Measurements from ENCODE around the gene CHST4. TPM values are rescaled to one million over a fixed set of nuclear protein-coding genes. Genes with fewer than 3 reads are reported as not detected.
"Not testable (repeated sequence)": the region's sequence is repeated elsewhere in the genome, so short reads cannot be mapped to it uniquely, and the experiment has no call there.

The CHST4 gene
- total RNA-seq, 1 experiment from 2014 or later: 72.9 TPM

DNA sequence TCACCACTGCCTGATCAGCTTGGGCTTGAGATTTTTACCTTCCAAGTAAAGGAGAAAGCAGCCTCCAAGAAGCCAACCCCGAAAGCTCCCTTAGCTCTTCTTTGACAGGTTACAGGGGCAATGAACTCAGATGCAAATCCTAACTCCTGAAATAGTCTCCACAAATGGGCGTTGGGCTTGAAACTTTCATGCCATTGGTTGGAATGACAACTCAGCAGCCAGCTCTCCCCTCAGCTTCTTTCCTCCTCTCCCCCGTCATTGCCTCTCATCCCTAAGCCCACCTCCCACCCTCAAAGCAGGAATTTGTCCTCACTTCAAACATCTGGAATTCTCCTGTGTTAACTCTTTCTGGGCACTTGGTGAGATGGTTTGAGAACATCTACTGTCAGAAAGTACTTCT is 50.7 kb downstream of the CHST4 start, which contains the start of gene TAT:
Gene TAT, minus strand, starts transcription at position 122 of the 400 bp plus-strand sequence. CDS start 677 bp downstream, outside the sequence.
- peaks cover 17% of the 10 kb centered on the region for H3K4me1 Mint-ChIP-seq (ENCODE audit: low read depth, unreplicated experiment)
- no peak within 1 kb of the TSS for H3K27ac Mint-ChIP-seq (ENCODE audit: unreplicated experiment)
- no TSS peak for BruUV-seq (replicated peaks)
- H3K4me3 Mint-ChIP-seq (ENCODE audit: low read depth, unreplicated experiment): no peak within 1 kb of the TSS
- H3K36me3 Mint-ChIP-seq (ENCODE audit: insufficient read depth, unreplicated experiment): no peaks in the 10 kb centered on the region
- H3K9me3 Mint-ChIP-seq (ENCODE audit: low read depth, unreplicated experiment): no peaks in the 10 kb centered on the region
- TF ChIP-seq, protein P1, sequence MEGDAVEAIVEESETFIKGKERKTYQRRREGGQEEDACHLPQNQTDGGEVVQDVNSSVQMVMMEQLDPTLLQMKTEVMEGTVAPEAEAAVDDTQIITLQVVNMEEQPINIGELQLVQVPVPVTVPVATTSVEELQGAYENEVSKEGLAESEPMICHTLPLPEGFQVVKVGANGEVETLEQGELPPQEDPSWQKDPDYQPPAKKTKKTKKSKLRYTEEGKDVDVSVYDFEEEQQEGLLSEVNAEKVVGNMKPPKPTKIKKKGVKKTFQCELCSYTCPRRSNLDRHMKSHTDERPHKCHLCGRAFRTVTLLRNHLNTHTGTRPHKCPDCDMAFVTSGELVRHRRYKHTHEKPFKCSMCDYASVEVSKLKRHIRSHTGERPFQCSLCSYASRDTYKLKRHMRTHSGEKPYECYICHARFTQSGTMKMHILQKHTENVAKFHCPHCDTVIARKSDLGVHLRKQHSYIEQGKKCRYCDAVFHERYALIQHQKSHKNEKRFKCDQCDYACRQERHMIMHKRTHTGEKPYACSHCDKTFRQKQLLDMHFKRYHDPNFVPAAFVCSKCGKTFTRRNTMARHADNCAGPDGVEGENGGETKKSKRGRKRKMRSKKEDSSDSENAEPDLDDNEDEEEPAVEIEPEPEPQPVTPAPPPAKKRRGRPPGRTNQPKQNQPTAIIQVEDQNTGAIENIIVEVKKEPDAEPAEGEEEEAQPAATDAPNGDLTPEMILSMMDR (IDR thresholded peaks at IDR 0.05; ENCODE audit: unreplicated experiment): no peak
- peaks cover 15% of the 10 kb centered on the region for H3K27me3 Mint-ChIP-seq (ENCODE audit: unreplicated experiment)
- intact Hi-C loops (cut with micrococcal nuclease; ENCODE audit: unreplicated experiment): no loop called here
- no peak for DNase-seq
- CTCF ChIA-PET: interaction anchor here (0.6 to 0.8 kb wide), 2 partner anchors 12 to 38 kb away, joined by 3 read pairs; no protein-coding TSS in a partner anchor

DNA sequence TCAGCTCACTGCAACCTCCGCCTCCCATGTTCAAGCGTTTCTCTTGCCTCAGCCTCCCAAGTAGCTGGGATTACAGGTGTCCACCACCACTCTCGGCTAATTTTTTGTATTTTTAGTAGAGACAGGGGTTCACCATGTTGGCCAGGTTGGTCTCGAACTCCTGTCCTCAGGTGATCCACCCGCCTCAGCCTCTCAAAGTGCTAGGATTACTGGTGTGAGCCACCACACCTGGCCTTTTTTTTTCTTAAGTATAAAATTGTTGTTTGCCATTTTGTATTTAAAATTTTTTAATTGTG is 56.3 kb downstream of the CHST4 start:
- CTCF ChIA-PET: interaction anchor here (1.2 kb wide), 1 partner anchor 29 kb away, joined by 3 read pairs; no protein-coding TSS in a partner anchor
- peaks cover 52% of the 10 kb centered on the region for H3K27me3 Mint-ChIP-seq (ENCODE audit: unreplicated experiment)
- H3K36me3 Mint-ChIP-seq (ENCODE audit: insufficient read depth, unreplicated experiment); DNase-seq; intact Hi-C loops (cut with micrococcal nuclease; ENCODE audit: unreplicated experiment); H3K27ac Mint-ChIP-seq (ENCODE audit: unreplicated experiment); BruUV-seq (replicated peaks); H3K9me3 Mint-ChIP-seq (ENCODE audit: low read depth, unreplicated experiment); H3K4me3 Mint-ChIP-seq (ENCODE audit: low read depth, unreplicated experiment): not testable (repeated sequence)
- peaks cover 16% of the 10 kb centered on the region for H3K4me1 Mint-ChIP-seq (ENCODE audit: low read depth, unreplicated experiment)

DNA sequence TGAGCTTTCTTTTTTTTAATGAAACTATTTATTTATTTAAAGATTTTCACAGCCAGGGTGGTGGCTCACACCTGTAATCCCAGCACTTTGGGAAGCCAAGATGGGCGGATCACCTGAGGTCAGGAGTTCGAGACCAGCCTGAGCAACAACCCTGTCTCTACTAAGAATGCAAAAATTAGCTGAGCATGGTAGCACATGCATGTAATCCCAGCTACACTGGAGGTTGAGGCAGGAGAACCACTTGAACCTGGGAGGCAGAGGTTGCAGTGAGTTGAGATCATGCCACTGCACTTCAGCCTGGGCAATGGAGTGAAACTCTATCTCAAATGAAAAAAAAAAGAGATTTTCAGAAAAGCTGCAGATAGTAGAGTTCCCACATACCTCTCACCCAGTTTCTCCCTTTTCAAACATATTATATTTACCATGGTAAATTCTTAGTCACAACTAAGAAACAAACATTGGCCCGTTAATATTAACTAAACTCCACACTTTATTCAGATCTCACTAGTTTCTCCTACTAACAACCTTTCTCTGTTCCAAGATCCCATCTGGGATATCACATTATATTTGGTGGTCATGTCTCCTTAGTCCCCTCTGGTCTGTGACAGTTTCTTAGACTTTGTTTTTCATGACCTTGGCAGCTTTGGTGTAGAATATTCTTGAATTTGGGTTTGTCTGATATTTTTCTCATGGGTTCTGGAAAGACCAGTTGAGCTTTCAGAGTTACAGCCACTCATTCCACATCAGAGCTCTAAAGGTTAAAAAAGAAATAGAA is 58.5 kb downstream of the CHST4 start:
- TF ChIP-seq, protein P1 (IDR thresholded peaks at IDR 0.05; ENCODE audit: unreplicated experiment): no peak
- intact Hi-C loops (cut with micrococcal nuclease; ENCODE audit: unreplicated experiment): no loop called here
- CTCF ChIA-PET: interaction anchor here (0.7 to 0.8 kb wide), 2 partner anchors 45 to 56 kb away, joined by 5 to 6 read pairs; no protein-coding TSS in a partner anchor
- Mint-ChIP-seq H3K4me3 (ENCODE audit: low read depth, unreplicated experiment) (no peak overlapping the region), H3K27ac (ENCODE audit: unreplicated experiment) (no peak overlapping the region), H3K27me3 (ENCODE audit: unreplicated experiment) (peaks cover 60% of the 10 kb centered on the region), H3K9me3 (ENCODE audit: low read depth, unreplicated experiment) (no peaks in the 10 kb centered on the region), H3K36me3 (ENCODE audit: insufficient read depth, unreplicated experiment) (no peaks in the 10 kb centered on the region), H3K4me1 (ENCODE audit: low read depth, unreplicated experiment) (peaks cover 16% of the 10 kb centered on the region)
- DNase-seq: no peak
- no TSS peak for BruUV-seq (replicated peaks)

DNA sequence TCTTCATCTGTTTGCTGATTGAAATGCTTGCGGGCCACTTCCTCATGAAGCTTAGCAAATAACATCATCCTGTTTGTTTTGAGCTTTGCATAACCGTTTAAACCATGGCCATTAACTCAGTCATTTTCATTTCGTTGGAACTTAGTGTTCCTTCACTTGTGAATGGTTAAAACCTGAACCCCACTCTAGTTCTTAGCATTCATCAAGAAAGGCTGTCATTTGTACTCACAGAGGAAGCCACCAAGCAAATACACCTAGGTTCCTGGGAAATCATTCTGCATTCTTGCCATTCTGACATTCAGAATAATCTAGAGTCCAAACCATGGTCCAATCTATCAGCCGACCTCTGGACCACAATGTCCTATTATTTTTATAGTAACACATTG is 59.1 kb downstream of the CHST4 start:
- Mint-ChIP-seq H3K27me3 (ENCODE audit: unreplicated experiment) (peaks cover 60% of the 10 kb centered on the region), H3K4me3 (ENCODE audit: low read depth, unreplicated experiment) (no peak overlapping the region), H3K4me1 (ENCODE audit: low read depth, unreplicated experiment) (peaks cover 16% of the 10 kb centered on the region), H3K9me3 (ENCODE audit: low read depth, unreplicated experiment) (no peaks in the 10 kb centered on the region), H3K27ac (ENCODE audit: unreplicated experiment) (no peak overlapping the region), H3K36me3 (ENCODE audit: insufficient read depth, unreplicated experiment) (no peaks in the 10 kb centered on the region)
- no TSS peak for BruUV-seq (replicated peaks)
- intact Hi-C loops (cut with micrococcal nuclease; ENCODE audit: unreplicated experiment): no loop called here
- no peak for DNase-seq
- TF ChIP-seq, protein P1 (IDR thresholded peaks at IDR 0.05; ENCODE audit: unreplicated experiment): no peak
- CTCF ChIA-PET: interaction anchor here (0.8 kb wide), 1 partner anchor 44 kb away, joined by 5 read pairs; no protein-coding TSS in a partner anchor

Other genes with a start within 250 kb of the CHST4 start
- 44.4 and 45.0 TPM in 2 replicates for gene CMTR2, start 237.0 kb upstream of the CHST4 start, total RNA-seq (2022)
- gene CALB2, start 167.7 kb upstream of the CHST4 start, total RNA-seq (2022): 16.6 and 35.1 TPM in 2 replicates
- not detected in 2 replicates for gene TLE7, start 84.4 kb upstream of the CHST4 start, total RNA-seq (2022)
- gene ZNF23, start 64.2 kb upstream of the CHST4 start, total RNA-seq (2022): 13.3 and 13.9 TPM in 2 replicates
- 11.1 and 11.3 TPM in 2 replicates for gene ZNF19, start 37.1 kb upstream of the CHST4 start, total RNA-seq (2022)
- 0.10 TPM in 1 of 2 replicates, not detected in the other for gene TAT, start 50.7 kb downstream of the CHST4 start, total RNA-seq (2022)
- 38.4 and 40.1 TPM in 2 replicates for gene MARVELD3, start 99.8 kb downstream of the CHST4 start, total RNA-seq (2022)
- 10.0 and 11.2 TPM in 2 replicates for gene PHLPP2, start 198.3 kb downstream of the CHST4 start, total RNA-seq (2022)

All from Calu3 (cell line).